Measurements from ENCODE around the gene PABPC3.
A peak's percentile ranks its signal among the peaks of the same experiment; 100 is the strongest.

Gene PABPC3

DNA sequence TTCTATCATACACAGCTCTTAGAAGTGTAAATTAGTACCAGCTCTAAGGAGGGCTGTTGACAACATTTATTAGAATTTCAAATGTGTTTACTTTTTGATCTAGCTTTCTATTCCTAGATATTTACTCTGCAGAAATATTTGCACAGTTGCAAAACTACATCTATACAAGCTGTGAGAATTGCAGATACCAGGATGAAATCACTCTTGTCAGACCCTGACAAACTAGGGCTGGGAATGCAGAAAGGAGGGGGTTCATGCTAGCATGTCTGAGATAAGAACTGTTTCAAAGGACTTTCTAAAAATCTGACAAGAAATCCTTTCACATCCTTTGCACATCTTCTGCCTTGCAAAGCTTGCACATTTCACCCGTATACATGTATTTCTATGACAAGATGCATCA is 11.8 kb upstream of the PABPC3 start:
- ATAC-seq (replicated peaks): no peak
- no peak overlapping the region for H3K4me3 Mint-ChIP-seq
- no peak for DNase-seq
- peaks cover 3 to 27% of the 10 kb centered on the region in 2 donors for H3K27me3 Mint-ChIP-seq
- no peaks in the 10 kb centered on the region for H3K4me1 Mint-ChIP-seq
- H3K9me3 Mint-ChIP-seq: no peaks in the 10 kb centered on the region
- H3K36me3 Mint-ChIP-seq: no peaks in the 10 kb centered on the region
- H3K27ac Mint-ChIP-seq: no peak overlapping the region

DNA sequence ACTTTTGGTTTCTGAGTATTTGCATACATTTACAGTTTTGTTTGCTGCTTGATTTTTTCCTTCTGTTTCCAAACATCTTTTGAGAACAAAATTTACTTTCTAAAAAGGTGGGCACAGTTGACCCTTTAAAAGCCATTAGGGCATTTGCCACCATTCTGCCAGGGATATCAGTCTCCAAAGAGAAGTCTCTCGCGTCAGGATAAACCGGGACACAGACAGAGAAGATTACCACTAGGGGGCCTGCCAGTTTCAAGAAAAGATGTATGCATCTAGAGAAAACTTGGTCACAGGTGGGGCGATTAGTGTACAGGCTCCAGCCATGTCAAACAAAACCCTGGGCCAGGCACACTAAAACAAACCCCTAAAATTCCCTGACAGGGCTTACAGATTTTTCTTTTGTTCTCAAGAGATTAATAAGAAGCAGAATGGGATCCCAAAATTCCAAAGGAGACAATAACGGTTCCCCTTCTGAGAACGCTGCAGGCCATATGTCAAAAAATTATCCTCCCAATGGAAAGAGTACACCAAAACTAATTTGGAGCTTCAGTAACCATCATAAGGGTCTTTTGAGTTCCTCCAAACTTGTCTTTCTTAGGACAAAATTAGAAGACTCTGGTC is 10.7 kb upstream of the PABPC3 start:
- Mint-ChIP-seq H3K9me3 (no peaks in the 10 kb centered on the region), H3K27me3 (peaks cover 8 to 34% of the 10 kb centered on the region in 2 donors), H3K27ac (no peak overlapping the region), H3K4me1 (no peaks in the 10 kb centered on the region), H3K4me3 (no peak overlapping the region), H3K36me3 (no peaks in the 10 kb centered on the region)
- ATAC-seq (replicated peaks): peak; percentile 59 to 60
- no peak for DNase-seq

DNA sequence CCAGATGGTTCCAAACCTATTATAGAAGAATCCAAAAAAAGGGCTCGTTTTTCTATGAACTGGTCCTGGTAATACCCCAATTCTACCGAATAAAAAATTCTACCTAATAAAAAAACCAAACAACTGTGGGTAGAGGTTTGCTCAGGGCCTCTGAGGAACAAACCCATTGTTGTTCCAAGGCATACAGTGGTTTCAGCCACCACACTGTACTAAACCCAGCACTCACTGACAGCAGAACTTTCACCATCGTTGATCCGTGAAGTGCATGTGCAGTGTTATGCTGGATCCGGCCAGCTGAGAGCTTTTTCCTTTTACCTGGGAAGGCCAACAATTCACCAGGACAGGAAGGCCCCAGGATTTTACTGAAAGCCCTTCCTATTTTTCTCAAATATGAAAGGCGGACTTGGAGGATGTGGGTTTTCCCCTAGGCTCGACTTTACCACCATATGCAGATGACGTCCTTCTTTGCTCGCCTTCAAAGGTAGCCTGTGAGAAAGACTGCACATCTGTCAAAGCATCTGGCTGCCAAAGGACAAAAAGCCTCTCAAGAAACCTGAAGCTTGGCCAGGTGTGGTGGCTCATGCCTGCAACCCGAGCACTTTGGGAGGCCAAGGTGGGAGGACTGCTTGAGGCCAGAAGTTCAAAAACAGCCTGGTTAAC is 7.2 kb upstream of the PABPC3 start:
- no peak overlapping the region for H3K27ac Mint-ChIP-seq
- H3K9me3 Mint-ChIP-seq: no peaks in the 10 kb centered on the region
- H3K4me1 Mint-ChIP-seq: no peaks in the 10 kb centered on the region
- H3K4me3 Mint-ChIP-seq: no peak overlapping the region
- peaks cover 18 to 48% of the 10 kb centered on the region in 2 donors for H3K27me3 Mint-ChIP-seq
- H3K36me3 Mint-ChIP-seq: no peaks in the 10 kb centered on the region
- ATAC-seq (replicated peaks) (peak; percentile 33 to 46), DNase-seq (no peak)

DNA sequence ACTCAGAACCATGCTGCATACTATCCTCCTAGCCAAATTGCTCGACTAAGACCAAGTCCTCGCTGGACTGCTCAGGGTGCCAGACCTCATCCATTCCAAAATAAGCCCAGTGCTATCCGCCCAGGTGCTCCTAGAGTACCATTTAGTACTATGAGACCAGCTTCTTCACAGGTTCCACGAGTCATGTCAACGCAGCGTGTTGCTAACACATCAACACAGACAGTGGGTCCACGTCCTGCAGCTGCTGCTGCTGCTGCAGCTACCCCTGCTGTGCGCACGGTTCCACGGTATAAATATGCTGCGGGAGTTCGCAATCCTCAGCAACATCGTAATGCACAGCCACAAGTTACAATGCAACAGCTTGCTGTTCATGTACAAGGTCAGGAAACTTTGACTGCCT is 1.5 kb downstream of the PABPC3 start:
- Mint-ChIP-seq H3K36me3 (no peaks in the 10 kb centered on the region), H3K4me1 (no peaks in the 10 kb centered on the region), H3K27ac (no peak overlapping the region), H3K9me3 (peaks cover 0 to 2% of the 10 kb centered on the region in 2 donors), H3K4me3 (no peak overlapping the region), H3K27me3 (peaks cover 43 to 53% of the 10 kb centered on the region in 2 donors)
- ATAC-seq (replicated peaks) (peak in 1 of 2 donors; percentile 14), DNase-seq (no peak)

DNA sequence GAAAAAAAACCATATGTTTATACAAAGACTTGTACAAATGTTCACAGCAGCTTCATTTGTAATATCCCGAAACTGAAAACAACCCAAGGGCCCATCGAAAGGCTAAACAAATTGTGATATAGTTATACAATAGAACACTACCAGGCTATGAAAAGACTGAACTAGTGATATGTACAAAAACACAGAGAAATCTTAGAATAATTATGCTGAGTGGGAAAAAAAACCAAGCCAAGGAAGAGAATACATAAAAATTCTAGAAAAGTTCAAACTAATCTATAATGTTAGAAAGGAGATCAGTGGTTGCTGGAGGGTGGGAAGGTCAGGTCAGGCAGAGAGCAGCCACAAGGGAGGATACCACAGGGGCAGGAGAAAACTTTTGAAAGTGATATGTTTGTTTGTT is 7.8 kb downstream of the PABPC3 start:
- H3K4me1 Mint-ChIP-seq: peaks cover 0 to 6% of the 10 kb centered on the region in 2 donors
- no peak for DNase-seq
- no peak overlapping the region for H3K4me3 Mint-ChIP-seq
- no peak for ATAC-seq (replicated peaks)
- H3K36me3 Mint-ChIP-seq: no peaks in the 10 kb centered on the region
- no peaks in the 10 kb centered on the region for H3K9me3 Mint-ChIP-seq
- H3K27ac Mint-ChIP-seq: no peak overlapping the region
- peaks cover 15 to 18% of the 10 kb centered on the region in 2 donors for H3K27me3 Mint-ChIP-seq

DNA sequence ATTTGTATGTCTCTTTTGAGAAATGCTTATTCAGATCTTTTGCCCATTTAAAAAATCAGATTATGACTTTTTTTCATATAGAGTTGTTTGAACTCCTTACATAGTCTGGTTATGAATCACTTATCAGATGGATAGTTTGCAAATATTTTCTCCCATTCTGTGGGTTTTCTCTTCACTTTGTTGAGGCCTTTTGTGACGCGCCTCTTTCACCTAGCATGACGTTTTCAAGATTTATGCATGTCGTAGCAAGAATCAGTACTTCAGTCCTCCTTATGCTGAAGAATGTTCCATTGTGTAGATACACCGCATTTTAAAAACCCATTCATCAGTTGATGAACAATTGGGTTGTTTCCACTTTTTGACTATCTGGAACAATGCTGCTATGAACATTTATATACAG is 13.4 kb downstream of the PABPC3 start:
- Mint-ChIP-seq H3K27ac (no peak overlapping the region), H3K27me3 (peaks cover 11 to 17% of the 10 kb centered on the region in 2 donors), H3K9me3 (no peaks in the 10 kb centered on the region), H3K4me1 (peaks cover 0 to 6% of the 10 kb centered on the region in 2 donors), H3K36me3 (no peaks in the 10 kb centered on the region), H3K4me3 (no peak overlapping the region)
- no peak for DNase-seq
- ATAC-seq (replicated peaks): no peak

DNA sequence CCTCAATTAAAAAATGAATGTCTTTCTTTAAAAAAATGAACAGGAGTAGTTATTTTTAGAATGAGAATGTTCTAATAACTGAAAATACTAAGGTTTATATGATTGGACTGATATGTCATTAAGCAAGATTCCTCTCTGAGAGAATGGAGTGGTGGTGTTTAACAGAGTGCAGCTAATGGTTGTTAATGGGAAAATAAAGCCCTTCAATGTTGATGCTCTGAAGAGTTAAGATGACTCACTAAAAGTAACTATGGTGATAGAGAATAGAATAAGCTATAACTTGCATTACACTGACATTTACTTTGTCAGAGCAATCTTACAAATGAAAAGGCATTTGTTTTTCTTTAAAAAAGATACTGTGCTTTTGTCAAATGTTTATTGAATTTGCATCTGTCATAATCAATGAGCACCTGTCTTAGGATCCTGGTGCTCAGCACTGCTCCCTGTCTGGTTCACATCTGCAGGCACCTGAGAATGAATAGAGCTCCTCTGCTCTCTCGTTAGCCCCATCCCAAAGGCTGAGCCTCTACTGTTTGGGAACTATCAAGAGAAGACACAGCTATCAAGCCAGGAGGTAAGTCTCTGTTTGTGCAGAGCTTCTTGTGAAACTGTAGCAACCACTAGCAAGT is 15.1 kb downstream of the PABPC3 start:
- ATAC-seq (replicated peaks): no peak

DNA sequence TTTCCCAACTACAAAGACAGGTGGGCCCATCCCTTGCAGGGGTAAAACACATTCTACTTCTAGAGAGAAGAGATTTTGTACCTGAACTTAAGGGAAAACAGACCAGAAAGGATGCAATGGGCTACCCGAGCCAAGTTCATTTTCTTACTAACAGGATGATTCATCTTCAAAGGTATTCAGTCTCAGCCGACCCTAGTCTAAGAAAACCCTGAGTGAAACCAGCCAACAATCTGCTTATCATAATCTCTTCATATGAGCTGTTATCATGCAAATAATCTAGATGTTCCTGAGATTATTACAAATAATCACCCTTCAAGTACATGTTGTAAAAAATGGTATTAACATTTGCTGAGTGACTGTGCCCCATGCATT is 15.6 kb downstream of the PABPC3 start:
- H3K9me3 Mint-ChIP-seq: no peaks in the 10 kb centered on the region
- DNase-seq (no peak), ATAC-seq (replicated peaks) (no peak)
- no peak overlapping the region for H3K27ac Mint-ChIP-seq
- H3K4me1 Mint-ChIP-seq: peaks cover 0 to under 1% of the 10 kb centered on the region in 2 donors
- no peak overlapping the region for H3K4me3 Mint-ChIP-seq
- peaks cover 26 to 31% of the 10 kb centered on the region in 2 donors for H3K27me3 Mint-ChIP-seq
- H3K36me3 Mint-ChIP-seq: no peaks in the 10 kb centered on the region

More for the DNA sequence above, 15.1 kb downstream of the PABPC3 start:
- Mint-ChIP-seq H3K4me3 (no peak overlapping the region), H3K9me3 (no peaks in the 10 kb centered on the region), H3K27me3 (peaks cover 26 to 27% of the 10 kb centered on the region in 2 donors), H3K27ac (no peak overlapping the region), H3K4me1 (peaks cover 0 to 6% of the 10 kb centered on the region in 2 donors), H3K36me3 (no peaks in the 10 kb centered on the region)
- DNase-seq: no peak

DNA sequence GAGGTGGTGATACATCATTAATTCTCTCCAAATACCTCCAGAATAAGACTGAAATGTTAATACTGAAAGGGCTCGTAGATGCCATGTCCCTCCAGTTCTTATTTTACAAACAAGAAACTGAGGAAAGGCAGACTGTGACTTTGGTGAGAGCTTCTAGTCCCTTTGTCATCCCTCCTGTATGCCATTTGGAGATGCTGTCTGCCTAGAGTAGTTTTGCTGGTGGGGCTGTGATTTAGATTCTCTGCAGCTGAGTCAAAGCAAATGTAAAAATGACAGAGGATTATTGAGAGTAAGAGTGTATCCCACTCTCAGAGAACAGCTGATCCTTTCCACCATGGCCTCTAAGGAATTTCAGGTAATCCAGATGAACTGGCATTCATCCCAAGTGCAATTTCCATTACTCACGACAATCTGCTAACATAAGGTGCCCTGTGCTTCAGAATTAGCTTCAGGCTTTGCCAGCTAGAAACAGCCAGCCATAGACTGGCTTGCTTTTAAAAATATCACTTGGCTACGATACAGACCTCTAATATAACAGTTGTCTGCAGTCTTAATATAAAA is 16.8 kb downstream of the PABPC3 start:
- no peak for ATAC-seq (replicated peaks)
- no peaks in the 10 kb centered on the region for H3K9me3 Mint-ChIP-seq
- no peaks in the 10 kb centered on the region for H3K4me1 Mint-ChIP-seq

DNA sequence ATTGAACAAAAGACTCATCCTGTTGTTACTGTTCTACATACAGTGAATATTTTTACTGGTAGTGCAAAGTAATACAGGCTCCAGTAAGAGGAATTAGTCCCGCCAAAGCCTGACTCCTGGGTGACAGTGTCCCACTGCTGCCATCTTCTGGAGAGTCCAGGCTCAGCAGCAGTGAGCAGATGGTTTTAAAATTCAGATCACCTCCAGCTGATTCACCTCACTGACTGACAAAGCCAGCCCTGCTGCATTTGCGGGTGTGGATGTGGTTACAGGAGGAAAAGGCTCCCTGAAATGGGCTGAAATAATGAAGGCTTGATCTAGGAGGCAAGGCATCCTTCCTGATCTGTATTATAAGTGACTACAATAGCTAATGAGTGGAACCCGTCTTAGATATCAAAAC is 18.3 kb downstream of the PABPC3 start:
- peaks cover 0 to 6% of the 10 kb centered on the region in 2 donors for H3K4me1 Mint-ChIP-seq
- H3K4me3 Mint-ChIP-seq: no peak overlapping the region
- peak overlapping the region; percentile 17 for H3K27ac Mint-ChIP-seq
- peaks cover 22 to 40% of the 10 kb centered on the region in 2 donors for H3K27me3 Mint-ChIP-seq
- ATAC-seq (replicated peaks) (peak; percentile 90 to 97), DNase-seq (peak; percentile 65)
- H3K36me3 Mint-ChIP-seq: no peaks in the 10 kb centered on the region
- H3K9me3 Mint-ChIP-seq: no peaks in the 10 kb centered on the region

More for the DNA sequence above, 16.8 kb downstream of the PABPC3 start:
- DNase-seq: no peak
- Mint-ChIP-seq H3K36me3 (no peaks in the 10 kb centered on the region), H3K27me3 (peaks cover 24 to 36% of the 10 kb centered on the region in 2 donors), H3K4me3 (no peak overlapping the region), H3K27ac (no peak overlapping the region)

DNA sequence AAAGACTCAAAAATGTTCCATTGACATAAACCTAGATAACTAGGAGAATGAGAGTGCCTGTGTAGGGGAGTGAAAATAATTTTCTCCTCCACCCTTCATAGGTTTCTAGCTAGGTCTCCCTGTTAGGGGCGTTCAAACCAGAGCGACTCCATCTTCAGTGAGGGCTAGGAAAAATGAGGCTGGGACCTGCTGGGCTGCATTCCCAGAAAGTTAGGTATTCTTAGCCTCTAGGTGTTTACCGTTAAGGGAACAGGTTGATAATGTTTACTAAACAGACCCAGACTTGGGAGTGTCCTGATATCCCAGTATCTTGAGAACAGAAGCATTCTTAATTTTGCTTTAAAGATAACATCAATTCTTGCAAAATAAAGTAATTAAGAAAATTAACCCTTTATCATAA is 20.1 kb downstream of the PABPC3 start:
- no peak overlapping the region for H3K27ac Mint-ChIP-seq
- H3K27me3 Mint-ChIP-seq: peaks cover 30 to 56% of the 10 kb centered on the region in 2 donors
- no peak overlapping the region for H3K4me3 Mint-ChIP-seq
- no peaks in the 10 kb centered on the region for H3K36me3 Mint-ChIP-seq
- H3K9me3 Mint-ChIP-seq: no peaks in the 10 kb centered on the region
- peaks cover 0 to 7% of the 10 kb centered on the region in 2 donors for H3K4me1 Mint-ChIP-seq
- ATAC-seq (replicated peaks) (no peak), DNase-seq (no peak)

DNA sequence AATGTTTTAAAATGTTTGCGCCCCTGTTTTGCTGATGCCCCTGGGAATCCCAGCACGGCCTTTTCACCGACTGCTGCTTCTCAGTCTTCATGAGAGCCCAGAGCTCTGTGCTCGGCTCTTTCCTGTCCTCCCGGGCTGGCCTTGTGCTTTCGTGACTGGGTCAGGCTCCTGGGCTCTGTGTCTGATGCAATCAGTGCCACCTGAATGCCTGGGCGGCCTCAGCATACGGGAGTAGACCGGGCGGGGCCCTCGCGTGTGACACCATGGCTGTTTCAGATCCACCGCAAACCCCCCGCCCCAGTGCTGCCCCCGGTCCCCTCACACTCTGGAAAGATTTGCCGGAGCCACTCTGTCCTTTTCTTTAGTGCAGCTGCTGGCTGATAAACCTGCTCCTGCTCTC is 21.4 kb downstream of the PABPC3 start:
- ATAC-seq (replicated peaks) (no peak), DNase-seq (no peak)
- no peak overlapping the region for H3K27ac Mint-ChIP-seq
- H3K4me3 Mint-ChIP-seq: no peak overlapping the region
- H3K4me1 Mint-ChIP-seq: peaks cover 0 to 7% of the 10 kb centered on the region in 2 donors
- H3K9me3 Mint-ChIP-seq: peaks cover 2 to 5% of the 10 kb centered on the region in 2 donors
- H3K36me3 Mint-ChIP-seq: no peaks in the 10 kb centered on the region
- H3K27me3 Mint-ChIP-seq: peaks cover 41 to 61% of the 10 kb centered on the region in 2 donors

DNA sequence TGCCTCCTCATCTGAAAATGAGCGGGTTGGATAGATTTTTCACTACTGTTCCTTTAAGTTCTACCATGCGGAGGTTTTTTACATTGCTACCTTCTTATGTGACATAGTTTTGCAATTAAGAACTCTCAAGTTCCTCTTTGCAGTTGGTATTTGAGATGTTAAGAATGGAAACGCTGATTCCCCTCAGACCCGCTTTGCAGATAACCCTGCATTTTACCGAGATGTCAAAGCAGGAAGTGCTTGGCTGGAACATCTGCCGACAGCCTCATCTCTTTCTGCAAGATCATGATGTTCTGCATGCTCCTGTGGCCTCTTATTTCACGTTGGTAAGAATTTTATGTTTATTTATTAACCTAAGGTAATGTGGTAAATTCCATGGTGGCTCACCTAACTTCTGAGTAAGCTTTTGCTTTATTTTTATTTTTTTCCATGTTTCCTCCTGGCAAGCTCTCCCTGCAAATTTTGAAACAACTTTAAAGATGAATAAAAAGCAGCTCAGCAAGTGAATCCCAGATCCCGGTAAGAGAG is 22.5 kb downstream of the PABPC3 start:
- H3K27ac Mint-ChIP-seq: no peak overlapping the region
- DNase-seq (no peak), ATAC-seq (replicated peaks) (peak; percentile 12 to 52)
- H3K27me3 Mint-ChIP-seq: peaks cover 41 to 61% of the 10 kb centered on the region in 2 donors
- no peak overlapping the region for H3K4me3 Mint-ChIP-seq
- no peaks in the 10 kb centered on the region for H3K36me3 Mint-ChIP-seq
- H3K9me3 Mint-ChIP-seq: peaks cover 4 to 13% of the 10 kb centered on the region in 2 donors
- peaks cover 0 to 7% of the 10 kb centered on the region in 2 donors for H3K4me1 Mint-ChIP-seq

DNA sequence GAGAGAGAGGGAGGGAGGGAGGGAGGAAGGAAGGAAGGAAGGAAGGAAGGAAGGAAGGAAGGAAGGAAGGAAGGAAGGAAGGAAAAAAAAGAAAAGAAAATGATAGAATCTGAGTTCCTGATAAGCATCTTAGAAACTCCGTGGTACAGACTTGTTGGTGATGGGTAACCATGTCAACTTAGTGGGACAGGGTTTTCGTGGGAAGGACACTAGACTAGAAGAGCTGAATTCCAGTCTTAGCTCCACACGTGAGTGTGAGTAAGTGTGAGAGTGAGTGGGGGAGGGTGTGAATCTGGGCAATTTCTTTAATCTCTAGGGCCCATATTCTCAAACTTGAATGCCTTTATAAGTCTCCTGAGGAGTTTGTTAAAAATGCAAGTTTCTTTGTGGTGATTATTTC is 35.0 kb downstream of the PABPC3 start:
- Mint-ChIP-seq H3K36me3 (no peaks in the 10 kb centered on the region), H3K27ac (no peak overlapping the region), H3K9me3 (peaks cover 5 to 16% of the 10 kb centered on the region in 2 donors), H3K27me3 (peaks cover 32 to 52% of the 10 kb centered on the region in 2 donors), H3K4me1 (no peaks in the 10 kb centered on the region), H3K4me3 (no peak overlapping the region)
- no peak for ATAC-seq (replicated peaks)
- no peak for DNase-seq

All from stimulated activated naive B cell treated with anti-CD40 and anti-IgM and Interleukin-4, amounts not matched to agents 10 μg/mL and 1 μg/mL and 100 μg/mL, for 72 hours (primary cell).